ENCODE results near the gene ARID4B. TPM values are rescaled to one million over a fixed set of nuclear protein-coding genes. Genes with fewer than 3 reads are reported as not detected.
"Not testable (repeated sequence)": the region's sequence is repeated elsewhere in the genome, so short reads cannot be mapped to it uniquely, and the experiment has no call there.

ARID4B gene
- total and polyA plus RNA-seq, 5 experiments from 2014 or later = 37.4 to 105 (median 58.0) TPM

DNA sequence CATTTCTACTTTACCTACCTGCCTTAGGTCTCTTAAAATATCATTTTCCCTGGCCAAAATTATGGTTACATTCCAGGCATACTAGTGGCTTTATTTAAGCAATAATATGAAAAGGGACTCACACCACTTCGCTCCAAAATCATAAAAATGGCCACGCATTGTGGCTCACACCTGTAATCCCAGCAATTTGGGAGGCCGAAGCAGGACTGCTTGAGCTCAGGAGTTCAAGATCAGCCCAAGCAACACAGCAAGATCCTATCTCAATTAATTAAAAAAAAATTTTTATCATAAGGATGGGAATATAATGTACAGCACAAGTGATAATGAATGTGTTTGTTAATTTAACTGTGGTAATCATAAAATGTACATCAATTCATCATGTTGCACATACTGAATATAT lies 65.4 kb downstream of the ARID4B start:
- Mint-ChIP-seq H3K36me3 (peaks cover 0 to 23% (median 3%) of the 10 kb centered on the region in 3 donors), H3K9me3 (no peaks in the 10 kb centered on the region), H3K27me3 (no peaks in the 10 kb centered on the region), H3K4me3 (no peak overlapping the region), H3K27ac (peak overlapping the region in 3 of 10 donors; percentile 34 to 77 (median 63)), H3K4me1 (peaks cover 15 to 88% (median 68%) of the 10 kb centered on the region in 4 donors)
- POLR2A ChIA-PET = no interaction called here
- ATAC-seq (no peak), DNase-seq (no peak)

DNA sequence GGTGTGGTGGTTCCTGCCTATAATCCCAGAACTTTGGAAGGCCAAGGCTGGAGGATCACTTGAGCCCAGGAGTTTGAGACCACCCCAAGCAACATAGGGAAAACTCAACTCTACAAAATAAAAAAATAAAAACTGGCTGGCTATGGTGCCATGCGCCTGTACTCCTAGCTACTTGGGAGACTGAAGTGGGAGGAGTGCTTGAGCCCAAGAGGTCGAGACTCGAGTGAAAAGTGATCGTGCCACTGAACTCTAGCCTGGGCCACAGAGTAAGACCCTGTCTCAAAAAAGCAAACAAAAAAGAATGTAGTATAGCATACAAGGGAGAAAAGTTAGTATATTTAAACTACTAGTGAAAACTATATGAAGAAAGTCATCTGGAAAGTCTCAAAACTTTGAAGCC lies 66.7 kb downstream of the ARID4B start:
- peaks cover 0 to 27% (median 3%) of the 10 kb centered on the region in 3 donors for H3K36me3 Mint-ChIP-seq
- H3K27ac Mint-ChIP-seq = peak overlapping the region; percentile 38 to 81 (median 67)
- peaks cover 16 to 85% (median 59%) of the 10 kb centered on the region in 4 donors for H3K4me1 Mint-ChIP-seq
- H3K9me3 Mint-ChIP-seq = no peaks in the 10 kb centered on the region
- no peaks in the 10 kb centered on the region for H3K27me3 Mint-ChIP-seq
- DNase-seq (no peak), ATAC-seq (no peak)
- H3K4me3 Mint-ChIP-seq = no peak overlapping the region
- POLR2A ChIA-PET = no interaction called here

DNA sequence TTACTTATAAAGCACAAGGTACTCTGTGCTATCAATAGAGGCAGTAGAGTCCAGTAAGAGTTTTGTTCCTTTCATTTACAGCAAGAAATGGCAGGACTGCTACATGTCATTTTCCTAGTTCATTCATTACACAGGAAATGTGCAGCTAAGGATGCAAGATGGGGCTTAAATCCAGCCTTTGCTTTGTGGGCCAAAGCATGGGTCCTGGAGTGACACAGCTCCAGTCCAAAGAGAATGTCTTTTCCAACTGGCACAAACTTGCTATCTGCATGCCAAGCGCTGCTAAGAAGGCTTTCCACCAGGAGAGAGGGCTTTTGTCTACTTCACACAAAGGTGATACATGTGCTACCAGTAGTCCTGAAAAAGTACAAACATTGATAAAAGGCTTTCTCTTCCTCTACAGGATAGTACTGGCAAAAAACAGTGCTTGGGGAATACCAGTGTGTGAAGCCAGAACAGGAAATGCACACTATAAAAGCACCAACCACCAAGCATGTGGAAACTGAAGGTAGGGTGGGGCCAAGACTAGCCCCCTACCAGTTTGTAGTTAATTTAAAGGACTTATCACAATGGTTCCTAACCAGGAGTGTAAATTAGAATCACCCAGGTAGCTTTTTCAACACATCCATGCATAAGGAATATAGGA lies 68.7 kb downstream of the ARID4B start:
- POLR2A ChIA-PET = interaction anchor here (0.6 to 1.4 kb wide), 5 partner anchors 8 to 75 kb away, joined by 3 to 4 read pairs (median 3); no protein-coding TSS in a partner anchor
- Mint-ChIP-seq H3K36me3 (peaks cover 0 to 32% (median 3%) of the 10 kb centered on the region in 3 donors), H3K9me3 (no peaks in the 10 kb centered on the region), H3K27ac (peak overlapping the region; percentile 13 to 88 (median 62)), H3K4me3 (peak overlapping the region in 9 of 10 donors; percentile 14 to 57 (median 41)), H3K4me1 (peaks cover 16 to 83% (median 51%) of the 10 kb centered on the region in 4 donors), H3K27me3 (no peaks in the 10 kb centered on the region)
- peak; percentile 69 to 75 for ATAC-seq
- DNase-seq = no peak

GRCh38 chr1:235258068-235258467 lies 69.9 kb downstream of the ARID4B start:
- Mint-ChIP-seq H3K4me1 (peaks cover 12 to 82% (median 51%) of the 10 kb centered on the region in 4 donors), H3K36me3 (peaks cover 0 to 32% (median 3%) of the 10 kb centered on the region in 3 donors), H3K27ac (peak overlapping the region; percentile 21 to 87 (median 64))
- not testable (repeated sequence) for ATAC-seq, DNase-seq, H3K27me3 Mint-ChIP-seq, H3K4me3 Mint-ChIP-seq, H3K9me3 Mint-ChIP-seq
- POLR2A ChIA-PET = interaction anchor here (1.3 to 1.4 kb wide), 2 partner anchors 9 to 22 kb away, joined by 3 read pairs; no protein-coding TSS in a partner anchor

- no peak overlapping the region for H3K4me3 Mint-ChIP-seq
- DNase-seq (no peak), ATAC-seq (no peak)
- H3K4me1 Mint-ChIP-seq = peaks cover 11 to 52% (median 30%) of the 10 kb centered on the region in 4 donors
- no peaks in the 10 kb centered on the region for H3K27me3 Mint-ChIP-seq
- H3K9me3 Mint-ChIP-seq = no peaks in the 10 kb centered on the region
- POLR2A ChIA-PET = interaction anchor here (1.3 kb wide), 1 partner anchor 74 kb away, joined by 4 read pairs; the partner anchor contains the start of gene GGPS1
- H3K36me3 Mint-ChIP-seq = peaks cover 0 to 48% (median under 1%) of the 10 kb centered on the region in 3 donors
- H3K27ac Mint-ChIP-seq = peak overlapping the region in 4 of 10 donors; percentile 19 to 69 (median 40)
These were observed 73.3 kb downstream of the ARID4B start for GRCh38 chr1:235254721-235255120.

DNA sequence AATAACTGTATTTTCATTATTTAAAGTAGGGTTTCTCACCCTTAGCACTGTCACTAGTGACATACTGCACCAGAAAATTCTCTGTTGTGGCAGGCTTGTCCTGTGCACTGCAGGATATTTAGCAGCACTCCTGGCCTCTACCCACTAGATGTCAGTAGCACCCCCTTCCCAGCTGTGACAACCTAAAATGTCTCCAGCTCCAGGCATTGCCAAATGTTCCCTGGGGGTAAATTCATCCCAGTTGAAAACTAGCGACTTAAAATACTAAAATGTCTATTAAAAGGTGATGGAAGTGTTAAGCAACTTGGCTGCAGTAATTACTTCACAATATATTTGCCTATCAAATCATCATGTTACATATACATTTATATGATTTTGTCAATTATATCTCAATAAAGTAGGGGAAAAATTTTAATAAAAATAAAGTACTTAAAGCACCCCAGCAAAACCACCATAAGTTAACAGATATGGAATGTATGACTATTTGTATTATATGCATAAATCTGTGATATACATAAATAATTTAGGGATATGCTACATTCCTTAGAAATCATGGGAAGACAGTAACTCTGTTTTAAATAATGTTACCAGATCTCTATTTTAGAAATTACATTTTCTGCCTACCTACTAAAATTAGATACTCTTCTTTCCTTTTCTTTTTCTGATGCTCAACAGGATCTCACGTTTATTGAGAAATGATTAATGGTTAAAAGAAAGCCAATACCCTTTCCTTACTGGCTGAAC lies 74.6 kb downstream of the ARID4B start:
- H3K4me1 Mint-ChIP-seq = peaks cover 5 to 43% (median 20%) of the 10 kb centered on the region in 4 donors
- ATAC-seq (peak; percentile 95 to 96), DNase-seq (peak; percentile 12 to 78 (median 62))
- H3K4me3 Mint-ChIP-seq = no peak overlapping the region
- POLR2A ChIA-PET = interaction anchor here (0.9 kb wide), 1 partner anchor 162 kb away, joined by 5 read pairs; no protein-coding TSS in a partner anchor
- no peaks in the 10 kb centered on the region for H3K27me3 Mint-ChIP-seq
- H3K36me3 Mint-ChIP-seq = peaks cover 0 to 51% (median 0%) of the 10 kb centered on the region in 3 donors
- peak overlapping the region in 7 of 10 donors; percentile 19 to 88 (median 61) for H3K27ac Mint-ChIP-seq
- no peaks in the 10 kb centered on the region for H3K9me3 Mint-ChIP-seq

GRCh38 chr1:235250430-235250829 lies 77.5 kb downstream of the ARID4B start:
- POLR2A ChIA-PET = no interaction called here
- Mint-ChIP-seq H3K27ac (peak overlapping the region in 1 of 10 donors; percentile 9), H3K27me3 (no peaks in the 10 kb centered on the region), H3K4me3 (no peak overlapping the region), H3K36me3 (peaks cover 0 to 59% (median 0%) of the 10 kb centered on the region in 3 donors), H3K4me1 (peaks cover 12 to 37% (median 20%) of the 10 kb centered on the region in 4 donors), H3K9me3 (no peaks in the 10 kb centered on the region)
- no peak for DNase-seq
- no peak for ATAC-seq

GRCh38 chr1:235246022-235246948 lies 81.7 kb downstream of the ARID4B start:
- Mint-ChIP-seq H3K27ac (peak overlapping the region in 8 of 10 donors; percentile 6 to 73 (median 43)), H3K27me3 (no peaks in the 10 kb centered on the region), H3K36me3 (peaks cover 0 to 59% (median 0%) of the 10 kb centered on the region in 3 donors), H3K4me1 (peaks cover 20 to 41% (median 30%) of the 10 kb centered on the region in 4 donors), H3K9me3 (no peaks in the 10 kb centered on the region), H3K4me3 (peak overlapping the region in 4 of 10 donors; percentile 2 to 46 (median 12))
- POLR2A ChIA-PET = no interaction called here
- DNase-seq = no peak
- ATAC-seq = no peak

GRCh38 chr1:235244974-235245592 lies 82.9 kb downstream of the ARID4B start:
- H3K9me3 Mint-ChIP-seq = no peaks in the 10 kb centered on the region
- H3K27me3 Mint-ChIP-seq = no peaks in the 10 kb centered on the region
- POLR2A ChIA-PET = no interaction called here
- H3K36me3 Mint-ChIP-seq = peaks cover 0 to 50% (median 0%) of the 10 kb centered on the region in 3 donors
- H3K27ac Mint-ChIP-seq = peak overlapping the region in 9 of 10 donors; percentile 7 to 81 (median 33)
- ATAC-seq = peak; percentile 23 to 47
- H3K4me3 Mint-ChIP-seq = peak overlapping the region in 7 of 10 donors; percentile 21 to 62 (median 47)
- peak in 1 of 10 donors; percentile 19 for DNase-seq
- H3K4me1 Mint-ChIP-seq = peaks cover 18 to 52% (median 39%) of the 10 kb centered on the region in 4 donors

GRCh38 chr1:235240960-235241359 lies 87.0 kb downstream of the ARID4B start:
- peaks cover 17 to 47% (median 37%) of the 10 kb centered on the region in 4 donors for H3K4me1 Mint-ChIP-seq
- DNase-seq (no peak), ATAC-seq (no peak)
- H3K27me3 Mint-ChIP-seq = no peaks in the 10 kb centered on the region
- H3K27ac Mint-ChIP-seq = peak overlapping the region in 4 of 10 donors; percentile 14 to 74 (median 63)
- H3K9me3 Mint-ChIP-seq = no peaks in the 10 kb centered on the region
- POLR2A ChIA-PET = no interaction called here
- H3K4me3 Mint-ChIP-seq = peak overlapping the region in 2 of 10 donors; percentile 1 to 19
- peaks cover 0 to 59% (median 14%) of the 10 kb centered on the region in 3 donors for H3K36me3 Mint-ChIP-seq

DNA sequence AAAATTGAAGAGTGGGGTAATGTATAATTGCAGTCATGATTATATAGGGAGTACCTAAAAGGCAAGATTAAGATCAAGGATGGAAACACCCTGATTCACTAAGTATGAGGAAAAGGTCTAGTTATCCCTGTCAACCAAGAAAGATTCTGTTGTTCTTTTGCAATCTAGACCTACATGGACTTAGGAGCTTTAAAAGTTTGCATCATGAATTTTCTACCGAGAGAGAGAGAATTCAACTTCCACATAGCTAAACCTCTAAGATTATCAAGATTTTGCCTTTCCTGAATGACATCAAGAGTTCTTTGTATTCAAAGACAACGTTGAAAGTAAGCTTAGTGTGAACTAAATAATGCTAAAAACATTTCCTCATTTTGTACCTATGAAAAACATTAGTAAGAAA lies 88.1 kb downstream of the ARID4B start:
- H3K27me3 Mint-ChIP-seq = no peaks in the 10 kb centered on the region
- H3K27ac Mint-ChIP-seq = peak overlapping the region in 6 of 10 donors; percentile 15 to 75 (median 61)
- DNase-seq = no peak
- H3K9me3 Mint-ChIP-seq = no peaks in the 10 kb centered on the region
- peaks cover 0 to 61% (median 16%) of the 10 kb centered on the region in 3 donors for H3K36me3 Mint-ChIP-seq
- POLR2A ChIA-PET = no interaction called here
- no peak for ATAC-seq
- peaks cover 13 to 39% (median 31%) of the 10 kb centered on the region in 4 donors for H3K4me1 Mint-ChIP-seq
- H3K4me3 Mint-ChIP-seq = no peak overlapping the region

All from naive thymus-derived CD8-positive, alpha-beta T cell (primary cell).